Measurements from ENCODE around the gene TAAR1.

GRCh38 chr6:132648356-132648755, 10.6 kb downstream of the TAAR1 start:
- TF ChIP-seq EZH2 (IDR thresholded peaks at IDR 0.05; ENCODE audit: borderline replicate concordance, low read depth, low read length, severe bottlenecking) (no peak), CTCF (IDR thresholded peaks at IDR 0.05; ENCODE audit: borderline replicate concordance, extremely low read depth, low read length, poor library complexity, severe bottlenecking) (no peak)

Data from DND-41 (cell line).